KMS-11 (cell line): Measurements from ENCODE around the gene THAP7.

Experiments used
- H2AFZ ChIP-seq: fragments of 200-600 bp; sonication (generic); 2 replicates; pipeline ENCODE4 v1.6.1; 2016; ENCODE audit warnings: antibody characterized with exemption, mixed run types, low read depth
- H3K27ac ChIP-seq: fragments of 200-600 bp; sonication (generic); 2 replicates; pipeline ENCODE4 v1.6.1; 2016; ENCODE audit warnings: mild to moderate bottlenecking, mixed run types
- H3K27me3 ChIP-seq: fragments of 200-600 bp; sonication (generic); 2 replicates; pipeline ENCODE4 v1.6.1; 2017; ENCODE audit warnings: mild to moderate bottlenecking, low read depth, mixed run types, moderate library complexity; ENCODE audit not compliant: insufficient read depth
- H3K36me3 ChIP-seq: fragments of 200-600 bp; sonication (generic); 2 replicates; pipeline ENCODE4 v1.6.1; 2017; ENCODE audit warnings: mild to moderate bottlenecking, mixed run types; ENCODE audit not compliant: insufficient read depth
- H3K4me1 ChIP-seq: fragments of 200-600 bp; sonication (generic); 2 replicates; pipeline ENCODE4 v1.6.1; 2016; ENCODE audit warnings: mild to moderate bottlenecking, low read depth, mixed run types; ENCODE audit not compliant: poor library complexity, severe bottlenecking
- H3K4me2 ChIP-seq: fragments of 200-600 bp; sonication (generic); 2 replicates; pipeline ENCODE4 v1.7.0; 2016; ENCODE audit warnings: mild to moderate bottlenecking, mixed run types
- H3K4me3 ChIP-seq: fragments of 200-600 bp; sonication (generic); IDR thresholded peaks from 2 replicates; pipeline ENCODE4 v1.6.1; 2017; ENCODE audit warnings: low read depth, low read length, mixed read lengths; ENCODE audit not compliant: insufficient read depth
- H3K79me2 ChIP-seq: fragments of 200-600 bp; sonication (generic); 2 replicates; pipeline ENCODE4 v1.6.1; 2016; ENCODE audit warnings: low read depth, mixed run types; ENCODE audit not compliant: insufficient read depth
- H3K9ac ChIP-seq: fragments of 200-600 bp; sonication (generic); 2 replicates; pipeline ENCODE4 v1.6.1; 2016; ENCODE audit warnings: mild to moderate bottlenecking, mixed run types
- H4K20me1 ChIP-seq: fragments of 200-600 bp; sonication (generic); 2 replicates; pipeline ENCODE4 v1.6.1; 2016; ENCODE audit warnings: mild to moderate bottlenecking, mixed run types; ENCODE audit not compliant: insufficient read depth
- CTCF ChIP-seq: fragments of 200-600 bp; sonication (generic); conservative IDR thresholded peaks from 2 replicates; pipeline ENCODE4 v1.6.1; 2017; ENCODE audit warnings: low read depth, mild to moderate bottlenecking, antibody characterized with exemption, low read length, moderate library complexity, mixed read lengths

The THAP7 gene

GRCh38 chr22:20970939-20971657, 30.8 kb downstream of the THAP7 start:
- H3K27ac ChIP-seq, result no peak overlapping the region
- TF ChIP-seq CTCF, result no peak
- H3K4me3 ChIP-seq, result no peak overlapping the region
- no peak overlapping the region for H2AFZ ChIP-seq
- no peaks in the 10 kb centered on the region for H3K36me3 ChIP-seq
- peaks cover 22% of the 10 kb centered on the region; the same call in 1 of the 2 replicates for H3K27me3 ChIP-seq
- H3K4me2 ChIP-seq, result no peak overlapping the region
- H3K79me2 ChIP-seq, result no peaks in the 10 kb centered on the region
- H3K9ac ChIP-seq, result no peak overlapping the region
- no peaks in the 10 kb centered on the region for H3K4me1 ChIP-seq
- no peaks in the 10 kb centered on the region for H4K20me1 ChIP-seq

- no peak for TF ChIP-seq CTCF
- H3K4me2 ChIP-seq, result no peak overlapping the region
- no peaks in the 10 kb centered on the region for H4K20me1 ChIP-seq
- no peaks in the 10 kb centered on the region for H3K36me3 ChIP-seq
- no peak overlapping the region for H3K27ac ChIP-seq
- no peak overlapping the region for H3K9ac ChIP-seq
- no peak overlapping the region for H2AFZ ChIP-seq
- H3K4me1 ChIP-seq, result no peaks in the 10 kb centered on the region
- H3K27me3 ChIP-seq, result peaks cover 18% of the 10 kb centered on the region; the same call in 1 of the 2 replicates
- H3K4me3 ChIP-seq, result no peak overlapping the region
- H3K79me2 ChIP-seq, result no peaks in the 10 kb centered on the region
These were observed 33.5 kb downstream of the THAP7 start for GRCh38 chr22:20968281-20968977.

DNA sequence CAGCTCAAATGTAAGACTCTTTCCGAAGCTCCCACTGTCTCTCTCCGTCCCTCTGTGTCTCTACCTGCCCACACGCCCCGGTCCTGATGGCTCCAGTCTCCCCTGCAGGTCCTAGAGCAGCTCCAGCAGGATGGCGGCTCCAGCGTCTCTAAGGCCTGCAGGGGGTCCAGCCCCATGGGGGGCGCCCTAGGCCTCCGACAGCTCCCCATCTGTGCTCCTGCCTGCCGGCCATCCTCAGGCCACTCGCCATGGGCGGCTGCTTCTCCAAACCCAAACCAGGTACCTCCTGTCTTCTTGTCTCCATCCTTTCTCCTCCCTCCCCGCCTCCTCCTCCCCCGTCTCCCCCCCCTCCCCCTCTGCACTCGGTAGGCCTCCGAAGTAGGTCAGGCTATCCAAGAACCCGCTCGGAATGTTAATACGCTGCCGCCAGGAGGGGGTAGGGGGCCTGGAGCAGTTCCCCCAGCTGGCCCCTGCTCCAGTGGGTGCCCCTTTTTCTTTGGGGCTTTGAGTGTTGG, 34.2 kb downstream of the THAP7 start:
- H3K9ac ChIP-seq, result no peak overlapping the region
- H3K4me1 ChIP-seq, result no peaks in the 10 kb centered on the region
- H3K79me2 ChIP-seq, result no peaks in the 10 kb centered on the region
- H3K4me3 ChIP-seq, result no peak overlapping the region
- no peaks in the 10 kb centered on the region for H4K20me1 ChIP-seq
- no peak for TF ChIP-seq CTCF
- no peaks in the 10 kb centered on the region for H3K36me3 ChIP-seq
- H3K27me3 ChIP-seq, result peaks cover 13% of the 10 kb centered on the region; the same call in 1 of the 2 replicates
- no peak overlapping the region for H2AFZ ChIP-seq
- H3K27ac ChIP-seq, result no peak overlapping the region
- H3K4me2 ChIP-seq, result no peak overlapping the region

GRCh38 chr22:20966883-20967696, 34.8 kb downstream of the THAP7 start, which contains the start of gene AIFM3:
AIFM3 (plus strand) TSS chr22:20967255; CDS start chr22:20967945, 690 bp downstream.
- no peak within 1 kb of the TSS for H3K9ac ChIP-seq
- TF ChIP-seq CTCF, result no peak
- no peak within 1 kb of the TSS for H3K4me3 ChIP-seq
- no peak within 1 kb of the TSS for H3K4me2 ChIP-seq
- no peaks in the 10 kb centered on the region for H4K20me1 ChIP-seq
- peaks cover 12% of the 10 kb centered on the region; the same call in 1 of the 2 replicates for H3K27me3 ChIP-seq
- no peaks in the 10 kb centered on the region for H3K79me2 ChIP-seq
- H2AFZ ChIP-seq, result no peak within 1 kb of the TSS
- H3K36me3 ChIP-seq, result no peaks in the 10 kb centered on the region
- H3K27ac ChIP-seq, result no peak within 1 kb of the TSS
- H3K4me1 ChIP-seq, result no peaks in the 10 kb centered on the region
